ENCODE results near the gene ERVH48-1.
"Not testable (repeated sequence)": the region's sequence is repeated elsewhere in the genome, so short reads cannot be mapped to it uniquely, and the experiment has no call there.

Gene ERVH48-1

DNA sequence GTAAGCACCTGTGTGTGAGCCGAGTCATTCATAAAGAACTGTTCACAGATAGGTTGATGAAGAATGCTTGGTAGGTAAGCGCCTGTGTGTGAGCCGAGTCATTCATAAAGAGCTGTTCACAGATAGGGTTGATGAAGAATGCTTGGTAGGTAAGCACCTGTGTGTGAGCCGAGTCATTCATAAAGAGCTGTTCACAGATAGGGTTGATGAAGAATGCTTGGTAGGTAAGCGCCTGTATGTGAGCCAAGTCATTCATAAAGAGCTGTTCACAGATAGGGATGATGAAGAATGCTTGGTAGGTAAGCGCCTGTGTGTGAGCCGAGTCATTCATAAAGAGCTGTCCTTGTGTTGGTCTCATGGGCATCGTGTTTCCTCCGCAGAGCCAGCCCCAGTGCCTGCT is 16.9 kb downstream of the ERVH48-1 start:
- not testable (repeated sequence) for DNase-seq (ENCODE audit: low spot score)

DNA sequence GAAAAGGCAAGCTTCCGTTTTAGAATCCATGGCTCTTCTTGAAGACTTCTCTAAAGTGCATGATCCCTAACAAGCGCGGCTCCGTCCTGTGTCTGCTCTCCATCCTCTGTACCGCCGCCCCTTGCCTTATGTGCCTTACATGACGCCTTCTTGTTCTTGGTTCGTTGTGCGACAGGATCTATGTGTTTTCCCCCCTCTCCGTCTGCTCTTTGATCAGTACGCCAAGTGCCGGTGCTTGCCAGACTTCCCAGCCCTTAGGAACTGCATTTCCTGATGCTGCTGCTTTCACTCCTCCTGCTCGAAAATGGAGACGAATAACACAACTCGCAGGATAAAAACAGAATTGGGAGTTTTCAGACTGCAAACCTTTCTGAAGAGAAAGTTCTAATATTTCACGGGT is 19.2 kb downstream of the ERVH48-1 start:
- no peak for DNase-seq (ENCODE audit: low spot score)

DNA sequence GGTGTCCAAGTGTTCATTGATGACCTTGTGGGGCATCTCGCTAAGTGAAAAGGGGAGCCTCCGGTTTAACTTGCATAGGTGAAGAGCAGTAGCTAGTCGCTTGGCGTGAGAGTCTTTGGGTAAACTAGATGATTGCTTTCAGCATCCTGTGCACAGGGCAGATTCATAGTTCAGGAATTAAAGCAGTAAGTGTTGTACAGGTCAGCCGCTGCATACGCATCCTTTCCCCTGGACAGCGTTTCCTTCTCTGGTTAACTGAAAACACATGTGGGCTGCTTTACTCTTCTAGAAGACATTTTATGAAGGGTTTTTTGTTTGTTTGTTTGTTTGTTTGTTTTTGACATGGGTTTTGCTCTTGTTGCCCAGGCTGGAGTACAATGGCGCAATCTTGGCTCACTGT is 20.2 kb downstream of the ERVH48-1 start:
- no peak for DNase-seq (ENCODE audit: low spot score)

DNA sequence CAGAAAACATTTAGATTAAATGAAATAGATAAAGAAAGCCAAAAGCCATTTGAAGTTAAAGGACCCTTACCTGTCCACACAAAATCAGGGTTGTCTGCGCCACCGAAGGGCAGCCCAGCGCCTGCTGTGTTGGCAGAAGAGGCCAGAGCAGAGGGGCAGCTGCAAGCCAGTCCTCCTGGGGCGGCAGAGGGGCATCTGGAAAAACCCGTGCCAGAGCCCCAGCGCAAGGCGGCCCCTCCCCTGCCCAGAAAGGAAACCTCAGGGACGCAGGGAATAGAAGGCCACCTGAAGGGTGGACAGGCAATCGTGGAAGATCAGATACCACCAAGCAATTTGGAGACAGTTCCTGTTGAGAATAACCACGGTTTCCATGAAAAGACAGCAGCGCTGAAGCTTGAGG is 21.6 kb downstream of the ERVH48-1 start:
- no peak for DNase-seq (ENCODE audit: low spot score)

DNA sequence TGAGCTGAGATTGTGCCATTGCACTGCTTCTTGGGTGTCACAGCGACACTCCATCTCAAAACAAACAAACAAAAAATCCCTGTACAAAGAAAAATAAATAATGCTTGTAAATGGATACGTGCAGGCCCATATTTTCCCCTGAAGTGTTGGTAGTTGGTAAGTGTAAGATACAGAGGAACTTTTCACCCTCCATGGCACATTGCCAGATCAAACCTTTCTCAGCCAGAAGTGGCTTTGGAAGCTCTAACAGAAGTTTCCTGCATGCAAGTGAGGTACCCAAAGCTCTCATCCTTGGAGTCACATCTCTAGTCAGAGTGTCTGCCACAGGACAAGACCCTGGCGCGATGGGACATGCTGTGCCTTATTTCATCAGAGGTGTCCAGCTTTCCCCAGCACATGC is 25.0 kb downstream of the ERVH48-1 start:
- DNase-seq (ENCODE audit: low spot score): no peak

DNA sequence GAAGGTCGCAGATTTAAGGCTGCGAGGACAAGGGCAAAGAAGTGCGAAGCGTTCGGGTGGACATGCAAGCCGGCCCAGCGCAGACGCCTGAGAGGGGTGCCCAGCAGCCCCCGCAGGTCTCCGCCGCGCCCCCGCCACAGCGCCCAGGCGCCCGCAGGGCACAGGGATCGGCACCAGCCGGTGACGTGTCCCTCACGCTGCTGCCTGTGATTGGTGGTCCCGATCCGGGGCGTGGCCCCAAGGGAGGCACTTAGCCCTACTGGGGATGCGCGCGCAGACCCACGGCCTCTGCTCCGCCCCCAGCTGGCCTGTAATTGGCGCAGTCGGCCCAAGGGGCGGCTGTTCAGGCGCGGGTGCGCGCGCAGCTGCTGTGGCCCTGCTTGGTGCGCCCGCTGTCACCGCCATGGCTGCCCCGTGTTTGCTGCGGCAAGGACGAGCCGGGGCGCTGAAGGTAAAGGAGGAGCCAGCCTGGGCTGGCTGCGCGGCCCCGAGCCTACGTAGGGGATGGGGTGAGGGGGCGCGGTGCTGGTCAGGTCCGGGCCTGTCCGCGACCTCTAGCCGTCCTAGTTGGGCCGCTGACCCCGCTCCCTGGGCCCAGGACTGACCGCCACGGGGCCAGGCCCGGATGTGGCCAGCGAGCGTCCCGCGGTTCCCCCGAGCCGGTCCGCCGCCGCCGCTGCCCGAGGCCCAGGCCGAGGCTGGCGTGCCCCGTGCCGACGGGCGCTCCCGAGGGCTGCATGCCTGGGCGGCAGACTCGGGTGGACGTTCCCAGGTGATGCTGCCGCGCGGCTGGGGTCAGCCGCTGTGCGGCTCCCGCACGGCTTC is 32.3 kb downstream of the ERVH48-1 start, which contains the start of gene NDUFV3:
TSS of gene NDUFV3 (plus strand) at position 379 of the 825 bp plus-strand sequence. CDS start at position 404, 25 bp downstream.
- DNase-seq (ENCODE audit: low spot score): peak; percentile 91

DNA sequence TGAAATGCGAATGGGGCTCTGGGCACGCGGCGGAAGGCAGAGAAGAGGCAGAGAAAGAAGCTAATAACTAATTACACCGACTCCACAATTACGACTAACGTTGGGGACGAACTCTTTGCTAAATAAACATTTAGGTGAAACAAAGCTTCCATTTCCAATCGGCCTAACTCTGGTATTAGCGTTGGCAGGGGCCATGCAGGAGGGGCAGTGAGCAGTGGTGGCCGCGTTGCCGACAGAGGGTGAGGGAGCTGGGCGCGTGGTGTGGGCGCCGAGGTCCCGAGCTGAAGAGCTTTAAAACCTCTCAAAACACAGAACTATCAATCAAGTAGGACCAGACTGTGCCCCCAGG is 32.9 kb downstream of the ERVH48-1 start:
- DNase-seq (ENCODE audit: low spot score): no peak

DNA sequence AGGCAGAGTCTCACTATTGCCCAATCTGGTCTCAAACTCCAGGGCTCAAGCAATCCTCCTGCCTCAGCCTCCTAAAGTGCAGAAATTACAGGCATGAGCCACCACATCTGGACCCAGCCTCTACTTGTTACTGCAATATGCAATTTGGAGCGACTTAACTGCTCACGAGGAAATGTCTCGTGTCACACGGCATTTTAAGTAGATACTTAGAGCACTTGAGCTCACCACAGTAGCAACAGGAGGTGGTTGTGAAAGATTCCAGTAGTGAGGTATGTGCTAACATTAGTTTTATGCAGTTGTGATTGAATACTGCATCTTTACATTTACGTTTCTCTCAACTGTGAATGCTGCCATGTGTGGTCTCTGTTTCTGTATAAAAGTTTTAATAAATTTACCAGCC is 38.1 kb downstream of the ERVH48-1 start:
- no peak for DNase-seq (ENCODE audit: low spot score)

DNA sequence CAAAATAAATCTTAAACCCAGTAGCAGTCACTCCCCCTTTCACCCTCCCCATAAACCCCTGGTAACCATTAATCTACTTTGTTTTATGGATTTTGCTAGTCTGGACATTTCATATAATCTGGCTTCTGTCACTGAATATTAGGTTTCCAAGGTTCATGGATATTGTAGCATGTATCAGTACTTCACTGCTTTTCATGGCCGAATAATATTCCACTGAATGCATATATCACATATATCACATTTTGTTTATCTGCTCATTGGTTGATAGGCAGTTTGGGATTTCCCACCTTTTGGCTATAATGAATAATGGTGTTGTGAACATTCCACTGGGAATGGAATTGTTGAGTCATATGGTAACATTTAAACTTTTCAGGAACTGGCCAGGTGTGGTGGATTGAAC is 41.5 kb downstream of the ERVH48-1 start:
- DNase-seq (ENCODE audit: low spot score): no peak

DNA sequence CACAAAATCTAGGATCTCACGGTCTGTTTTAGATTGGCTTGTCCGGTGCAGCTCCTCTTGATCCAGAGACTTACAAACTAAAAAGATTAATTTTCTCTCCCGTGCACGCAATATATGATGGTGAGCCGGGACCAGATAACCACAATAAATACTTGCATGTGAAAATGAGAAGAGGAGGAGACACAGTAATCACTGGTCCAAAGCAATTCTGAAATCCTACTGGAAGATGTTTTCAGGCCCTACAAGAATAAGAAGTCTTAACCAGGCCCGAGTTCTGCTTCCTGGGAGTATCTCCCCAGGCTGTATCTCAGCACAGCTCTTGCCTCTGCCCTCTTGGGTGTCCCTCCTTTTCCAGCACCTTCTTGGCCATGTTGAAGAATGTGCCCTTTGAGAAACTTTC is 45.1 kb downstream of the ERVH48-1 start:
- DNase-seq (ENCODE audit: low spot score): no peak

DNA sequence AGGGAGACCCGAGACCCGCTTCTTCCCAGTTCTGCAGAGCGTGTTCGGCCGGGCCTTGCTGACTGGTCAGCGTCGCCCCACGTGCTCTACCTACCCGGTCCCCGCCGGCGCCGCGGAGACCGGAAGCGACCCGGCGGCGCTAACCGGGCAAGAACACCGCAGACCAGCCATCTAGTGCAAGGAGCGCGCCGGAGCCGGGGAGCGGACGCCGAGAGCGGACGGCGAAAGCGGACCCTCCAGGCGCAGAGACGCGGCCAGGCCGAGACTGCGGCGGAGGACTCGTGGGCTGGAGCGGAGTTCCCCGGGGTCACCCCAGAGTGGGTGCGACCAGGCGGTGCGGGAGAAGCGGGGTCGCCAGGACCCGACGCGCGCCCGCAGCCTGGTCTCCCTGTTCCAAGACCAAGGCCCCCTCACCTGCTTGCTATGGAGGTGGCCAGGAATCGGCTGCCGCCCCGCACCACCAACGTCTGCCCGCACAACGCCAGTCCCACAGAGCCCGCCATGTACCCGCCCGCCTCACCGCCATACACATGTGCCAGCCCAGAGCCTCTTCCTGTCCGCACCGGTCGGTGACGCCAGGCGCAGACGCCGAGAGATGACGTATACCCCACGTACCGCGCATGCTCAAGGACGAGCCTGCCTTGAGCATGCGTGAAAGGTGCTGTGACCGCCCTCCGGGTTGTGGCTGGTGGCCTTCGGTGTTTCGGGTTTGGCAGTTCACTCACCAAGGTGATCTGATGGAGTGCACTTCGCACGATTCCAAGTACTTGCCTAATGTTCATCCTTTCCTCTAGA is 46.2 kb downstream of the ERVH48-1 start, which contains the start of gene WDR4:
TSS of gene WDR4 (minus strand) at position 547 of the 795 bp plus-strand sequence. CDS start at position 503, 44 bp downstream.
- peak; percentile 99 for DNase-seq (ENCODE audit: low spot score)

DNA sequence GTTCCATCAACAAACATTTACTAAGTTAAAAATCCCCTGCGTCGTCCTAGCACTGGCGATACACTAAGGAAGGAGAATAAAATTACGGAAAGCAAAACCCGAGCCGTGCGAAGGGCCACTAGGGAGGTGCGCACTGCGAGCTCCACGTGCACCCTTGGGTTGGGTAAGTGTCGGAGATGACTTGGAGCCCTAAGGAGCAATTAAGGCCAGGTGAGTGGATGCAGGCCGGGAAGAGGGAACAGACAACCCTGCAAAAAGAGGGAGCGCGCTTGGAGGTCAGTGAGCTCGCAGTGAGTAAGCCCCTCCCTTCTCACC is 46.8 kb downstream of the ERVH48-1 start:
- no peak for DNase-seq (ENCODE audit: low spot score)

DNA sequence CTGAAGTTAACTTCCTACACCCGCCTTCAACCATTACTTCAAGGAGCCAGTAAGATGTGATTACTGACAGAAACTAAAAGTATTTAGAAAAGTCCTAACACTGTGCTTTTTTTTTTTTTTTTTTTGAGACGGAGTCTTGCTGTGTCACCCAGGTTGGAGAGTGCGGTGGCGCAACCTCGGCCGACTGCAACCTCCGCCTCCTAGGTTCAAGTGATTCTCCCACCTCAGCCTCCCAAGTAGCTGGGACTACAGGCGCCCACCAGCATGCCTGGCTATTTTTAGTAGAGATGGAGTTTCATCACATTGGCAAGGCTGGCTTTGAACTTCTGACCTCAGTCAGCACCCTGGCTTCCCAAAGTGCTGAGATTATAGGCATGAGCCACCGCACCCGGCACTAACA is 49.6 kb downstream of the ERVH48-1 start:
- not testable (repeated sequence) for DNase-seq (ENCODE audit: low spot score)

DNA sequence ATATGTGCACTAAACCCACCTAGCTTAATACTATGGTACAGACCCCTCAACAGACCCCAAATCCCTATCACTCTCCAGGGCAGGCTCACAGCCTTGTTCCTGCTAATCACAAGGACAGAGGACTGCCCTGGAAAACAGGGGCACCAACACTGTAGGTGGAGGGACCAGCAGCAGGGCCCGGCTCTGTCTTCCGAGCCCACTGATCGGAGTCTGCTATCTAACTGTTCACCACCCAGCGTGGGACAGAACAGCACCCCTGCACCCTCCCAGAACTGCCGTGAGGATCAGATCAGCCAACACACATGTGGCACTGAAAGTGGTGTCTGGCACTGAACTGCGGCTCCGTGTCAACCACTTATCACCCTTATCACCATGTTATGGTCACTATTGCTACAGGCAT is 52.3 kb downstream of the ERVH48-1 start:
- DNase-seq (ENCODE audit: low spot score): no peak

DNA sequence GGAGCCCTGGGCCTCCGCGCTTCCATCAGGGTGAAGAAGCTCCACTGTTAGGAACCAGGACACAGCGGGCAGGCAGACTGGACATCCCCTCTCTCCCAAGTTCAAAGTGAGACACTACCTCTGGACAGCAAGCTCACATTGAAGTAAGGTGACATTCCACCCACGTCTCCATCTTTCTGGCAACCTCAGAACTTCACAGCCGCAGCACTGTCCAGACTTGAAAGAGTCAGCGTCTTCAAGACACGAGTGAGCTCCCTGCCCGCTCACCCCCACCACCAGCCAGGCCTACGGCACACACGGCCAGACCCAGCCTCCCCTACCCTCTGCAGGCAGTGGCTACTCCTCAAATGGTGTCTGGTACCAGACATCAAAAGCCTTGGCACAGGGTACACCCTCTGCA is 57.2 kb downstream of the ERVH48-1 start:
- no peak for DNase-seq (ENCODE audit: low spot score)

All from COLO829 (cell line).